Progenitor cell of endocrine pancreas (in vitro differentiated cells): ENCODE data around the gene VIPR2. TPM values are rescaled to one million over a fixed set of nuclear protein-coding genes. Genes with fewer than 3 reads are reported as not detected.
"Not testable (repeated sequence)": the region's sequence is repeated elsewhere in the genome, so short reads cannot be mapped to it uniquely, and the experiment has no call there.

ENCODE experiments used
- DNase-seq: peaks from one replicate; pipeline ENCODE4 v3.0.0; 2021; ENCODE audit warnings: low spot score; ENCODE audit not compliant: unreplicated experiment
- H3K27ac Mint-ChIP-seq: 2 replicates; pipeline ENCODE4 v1.8.0; 2021; ENCODE audit warnings: mild to moderate bottlenecking, moderate library complexity, mixed read lengths
- H3K27me3 Mint-ChIP-seq: 2 replicates; pipeline ENCODE4 v1.8.0; 2021; ENCODE audit warnings: mixed read lengths
- H3K36me3 Mint-ChIP-seq: 2 replicates; pipeline ENCODE4 v1.8.0; 2022; ENCODE audit warnings: mixed read lengths; ENCODE audit not compliant: insufficient read depth
- H3K4me1 Mint-ChIP-seq: 2 replicates; pipeline ENCODE4 v1.8.0; 2021; ENCODE audit warnings: low read depth, mixed read lengths
- H3K4me3 Mint-ChIP-seq: 2 replicates; pipeline ENCODE4 v1.8.0; 2021; ENCODE audit warnings: low read depth, mild to moderate bottlenecking, moderate library complexity, mixed read lengths
- H3K9me3 Mint-ChIP-seq: 2 replicates; pipeline ENCODE4 v1.8.0; 2021; ENCODE audit warnings: low read depth, mixed read lengths
- total RNA-seq: library from RNA; stranded (reverse); gene quantifications from 2 replicates; pipeline ENCODE4 v1.2.1, GENCODE V29; 2021
- TF ChIP-seq, protein P1 (sequence below): fragments of 200-600 bp; sonication (generic); IDR thresholded peaks from one replicate; pipeline ENCODE4 v1.5.0; 2021; ENCODE audit warnings: antibody characterized with exemption, mild to moderate bottlenecking; ENCODE audit not compliant: unreplicated experiment

VIPR2 gene
- total RNA-seq, 1 donor from 2014 or later: 0.36 TPM

DNA sequence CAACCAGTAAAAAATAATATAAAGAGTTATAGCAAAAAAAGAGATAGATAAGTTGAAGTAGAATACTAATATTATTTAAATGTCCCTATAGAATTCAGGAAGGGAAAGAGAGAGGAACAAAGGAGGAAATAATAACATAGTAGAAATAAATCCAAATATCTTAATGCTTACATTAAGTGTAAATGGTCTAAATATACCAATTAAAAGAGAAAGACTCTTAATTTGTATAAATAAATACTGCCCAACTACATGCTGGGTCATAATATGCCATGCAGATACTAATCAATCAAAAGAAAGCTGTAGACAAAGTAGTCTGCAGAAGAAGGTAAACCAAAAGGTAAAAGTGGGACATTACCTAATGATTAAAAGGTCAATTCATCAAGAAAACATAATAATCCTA is 43.3 kb upstream of the VIPR2 start:
- Mint-ChIP-seq H3K4me3 (no peak overlapping the region), H3K9me3 (peaks cover 41% of the 10 kb centered on the region), H3K27me3 (no peaks in the 10 kb centered on the region), H3K36me3 (peaks cover 2% of the 10 kb centered on the region), H3K27ac (no peak overlapping the region), H3K4me1 (no peaks in the 10 kb centered on the region)
- no peak for DNase-seq
- TF ChIP-seq, protein P1, sequence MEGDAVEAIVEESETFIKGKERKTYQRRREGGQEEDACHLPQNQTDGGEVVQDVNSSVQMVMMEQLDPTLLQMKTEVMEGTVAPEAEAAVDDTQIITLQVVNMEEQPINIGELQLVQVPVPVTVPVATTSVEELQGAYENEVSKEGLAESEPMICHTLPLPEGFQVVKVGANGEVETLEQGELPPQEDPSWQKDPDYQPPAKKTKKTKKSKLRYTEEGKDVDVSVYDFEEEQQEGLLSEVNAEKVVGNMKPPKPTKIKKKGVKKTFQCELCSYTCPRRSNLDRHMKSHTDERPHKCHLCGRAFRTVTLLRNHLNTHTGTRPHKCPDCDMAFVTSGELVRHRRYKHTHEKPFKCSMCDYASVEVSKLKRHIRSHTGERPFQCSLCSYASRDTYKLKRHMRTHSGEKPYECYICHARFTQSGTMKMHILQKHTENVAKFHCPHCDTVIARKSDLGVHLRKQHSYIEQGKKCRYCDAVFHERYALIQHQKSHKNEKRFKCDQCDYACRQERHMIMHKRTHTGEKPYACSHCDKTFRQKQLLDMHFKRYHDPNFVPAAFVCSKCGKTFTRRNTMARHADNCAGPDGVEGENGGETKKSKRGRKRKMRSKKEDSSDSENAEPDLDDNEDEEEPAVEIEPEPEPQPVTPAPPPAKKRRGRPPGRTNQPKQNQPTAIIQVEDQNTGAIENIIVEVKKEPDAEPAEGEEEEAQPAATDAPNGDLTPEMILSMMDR: no peak

DNA sequence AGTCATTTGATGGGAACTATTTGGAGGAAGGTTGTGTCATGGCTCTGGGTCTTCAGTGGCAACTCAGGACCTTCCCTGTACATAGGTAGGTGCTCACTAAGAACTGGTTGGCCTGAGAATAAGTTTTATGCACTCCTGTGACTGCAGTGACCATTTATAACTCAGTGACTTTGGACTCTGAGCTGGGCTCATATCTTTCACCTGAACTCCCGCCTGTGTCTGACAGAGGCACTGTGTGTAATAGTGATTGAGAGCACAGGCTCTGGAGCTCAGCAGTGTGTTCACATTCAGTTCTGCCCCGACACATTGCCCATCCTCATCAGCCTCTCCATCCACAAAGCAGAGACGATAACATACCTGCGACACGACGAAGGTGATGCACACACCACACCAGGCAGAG is 34.6 kb upstream of the VIPR2 start:
- H3K27ac Mint-ChIP-seq: no peak overlapping the region
- TF ChIP-seq, protein P1: no peak
- H3K9me3 Mint-ChIP-seq: peaks cover 27% of the 10 kb centered on the region
- H3K4me3 Mint-ChIP-seq: no peak overlapping the region
- H3K4me1 Mint-ChIP-seq: no peaks in the 10 kb centered on the region
- H3K27me3 Mint-ChIP-seq: no peaks in the 10 kb centered on the region
- no peak for DNase-seq
- no peaks in the 10 kb centered on the region for H3K36me3 Mint-ChIP-seq

DNA sequence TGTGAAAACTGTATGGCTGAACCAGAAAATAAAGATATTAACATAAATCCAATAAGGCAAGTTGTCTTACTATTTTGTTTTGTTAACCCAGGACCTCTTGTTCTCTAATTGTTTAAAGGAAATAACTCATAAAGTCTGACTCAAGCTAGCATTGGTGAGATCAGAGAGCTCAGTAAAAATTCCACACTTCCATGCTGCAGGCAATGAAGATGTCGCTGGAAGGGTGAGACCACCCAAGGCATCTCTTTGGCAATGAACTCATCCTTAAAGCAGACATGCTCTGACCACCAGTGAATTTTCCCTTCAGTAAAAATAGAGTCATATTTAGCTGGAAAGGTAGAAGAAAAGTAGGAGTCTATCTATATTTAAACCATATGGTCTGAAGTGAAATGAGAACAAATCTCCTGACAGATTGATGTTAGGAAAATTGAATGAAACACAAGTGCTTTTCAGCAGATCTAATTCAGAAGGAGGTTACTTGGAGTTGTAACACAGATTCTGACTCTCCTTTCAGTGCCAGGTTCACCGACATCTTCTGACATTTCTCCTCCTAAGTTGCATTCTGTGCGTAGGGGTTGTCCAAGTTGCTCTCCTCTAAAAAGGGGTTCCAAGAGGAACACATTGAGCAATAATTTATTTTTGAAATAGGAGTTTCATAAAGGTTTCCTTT is 32.8 kb upstream of the VIPR2 start:
- Mint-ChIP-seq H3K4me3 (no peak overlapping the region), H3K36me3 (no peaks in the 10 kb centered on the region), H3K9me3 (peaks cover 33% of the 10 kb centered on the region), H3K27me3 (no peaks in the 10 kb centered on the region), H3K4me1 (no peaks in the 10 kb centered on the region), H3K27ac (no peak overlapping the region)
- TF ChIP-seq, protein P1: no peak
- no peak for DNase-seq

DNA sequence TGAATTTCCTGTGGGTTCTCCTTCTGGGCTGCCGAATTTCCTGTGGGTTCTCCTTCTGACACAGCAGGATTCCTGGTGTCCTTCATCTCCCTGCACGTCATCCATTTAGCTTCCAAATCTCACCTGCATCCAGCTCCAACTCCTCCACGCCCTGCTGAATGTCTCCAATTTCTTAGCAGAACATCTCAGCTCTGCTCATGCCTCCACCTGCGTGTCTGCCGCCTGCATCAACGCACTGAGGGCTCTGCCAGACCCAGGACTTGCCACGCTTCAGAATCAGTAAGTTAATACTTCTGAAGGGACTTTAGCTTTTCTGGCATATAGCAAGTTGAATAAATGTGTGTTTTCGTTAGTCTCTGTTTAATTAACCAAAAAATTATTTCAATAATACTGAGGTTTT is 31.1 kb upstream of the VIPR2 start:
- Mint-ChIP-seq H3K4me1 (no peaks in the 10 kb centered on the region), H3K36me3 (no peaks in the 10 kb centered on the region), H3K27me3 (no peaks in the 10 kb centered on the region), H3K9me3 (peaks cover 33% of the 10 kb centered on the region), H3K4me3 (no peak overlapping the region), H3K27ac (no peak overlapping the region)
- DNase-seq: no peak
- TF ChIP-seq, protein P1: no peak

DNA sequence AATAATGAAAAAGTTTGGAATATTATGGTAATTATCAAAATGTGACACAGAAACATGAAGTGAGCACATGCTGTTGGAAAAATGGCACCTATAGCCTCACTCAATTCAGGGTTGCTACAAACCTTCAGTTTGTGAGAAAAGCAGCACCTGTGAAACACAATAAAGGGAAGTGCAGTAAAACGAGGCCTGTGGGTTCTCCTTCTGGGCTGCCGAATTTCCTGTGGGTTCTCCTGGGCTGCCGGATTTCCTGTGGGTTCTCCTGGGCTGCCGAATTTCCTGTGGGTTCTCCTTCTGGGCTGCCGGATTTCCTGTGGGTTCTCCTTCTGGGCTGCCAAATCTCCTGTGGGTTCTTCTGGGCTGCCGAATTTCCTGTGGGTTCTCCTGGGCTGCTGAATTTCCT is 30.4 kb upstream of the VIPR2 start:
- not testable (repeated sequence) for H3K4me3 Mint-ChIP-seq, H3K27ac Mint-ChIP-seq, H3K27me3 Mint-ChIP-seq, H3K4me1 Mint-ChIP-seq, DNase-seq, H3K36me3 Mint-ChIP-seq
- H3K9me3 Mint-ChIP-seq: peaks cover 35% of the 10 kb centered on the region

DNA sequence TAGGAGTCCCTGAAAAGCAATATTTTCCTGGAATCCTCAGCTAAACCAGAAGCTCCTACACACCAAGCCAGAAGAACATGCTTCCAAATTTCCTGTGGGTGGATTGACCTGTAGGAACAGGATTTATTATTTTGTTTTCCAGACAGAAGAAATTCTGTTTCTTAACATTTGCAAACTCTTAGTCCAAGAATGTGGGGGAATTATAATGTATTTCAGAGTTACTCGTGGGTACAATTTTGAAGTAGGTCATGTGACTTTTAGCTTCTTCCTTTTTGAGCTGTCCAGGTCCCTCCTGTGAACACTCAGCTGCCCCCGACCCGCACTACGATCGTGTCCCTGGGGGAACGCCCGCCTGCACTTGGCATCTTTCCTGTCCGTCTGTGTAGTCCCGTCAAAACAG is 27.7 kb upstream of the VIPR2 start:
- no peaks in the 10 kb centered on the region for H3K4me1 Mint-ChIP-seq
- peaks cover 31% of the 10 kb centered on the region for H3K9me3 Mint-ChIP-seq
- no peaks in the 10 kb centered on the region for H3K36me3 Mint-ChIP-seq
- no peak overlapping the region for H3K27ac Mint-ChIP-seq
- DNase-seq: no peak
- TF ChIP-seq, protein P1: no peak
- H3K4me3 Mint-ChIP-seq: no peak overlapping the region
- no peaks in the 10 kb centered on the region for H3K27me3 Mint-ChIP-seq
